ENCODE measurements around the gene EIF3I.
A peak's percentile ranks its signal among the peaks of the same experiment; 100 is the strongest.

Gene EIF3I

GRCh38 chr1:32273391-32274208, 51.4 kb downstream of the EIF3I start:
- Histone ChIP-seq H3K36me3 (ENCODE audit: control insufficient read depth, insufficient read depth, low read length) (peaks cover 5% of the 10 kb centered on the region; the same call in 1 of the 2 replicates), H3K4me1 (ENCODE audit: control insufficient read depth, insufficient read depth, low read length) (peaks cover 29% of the 10 kb centered on the region), H3K27ac (ENCODE audit: low read depth, low read length) (no peak overlapping the region), H3K9me3 (ENCODE audit: control insufficient read depth, insufficient read depth, low read depth, low read length) (no peaks in the 10 kb centered on the region), H3K4me3 (ENCODE audit: low read depth, low read length) (peak overlapping the region; percentile 43), H3K27me3 (ENCODE audit: control insufficient read depth, insufficient read depth, low read length) (no peaks in the 10 kb centered on the region; the same call in 1 of the 2 replicates), H3K9ac (ENCODE audit: low read length) (no peak overlapping the region)

DNA sequence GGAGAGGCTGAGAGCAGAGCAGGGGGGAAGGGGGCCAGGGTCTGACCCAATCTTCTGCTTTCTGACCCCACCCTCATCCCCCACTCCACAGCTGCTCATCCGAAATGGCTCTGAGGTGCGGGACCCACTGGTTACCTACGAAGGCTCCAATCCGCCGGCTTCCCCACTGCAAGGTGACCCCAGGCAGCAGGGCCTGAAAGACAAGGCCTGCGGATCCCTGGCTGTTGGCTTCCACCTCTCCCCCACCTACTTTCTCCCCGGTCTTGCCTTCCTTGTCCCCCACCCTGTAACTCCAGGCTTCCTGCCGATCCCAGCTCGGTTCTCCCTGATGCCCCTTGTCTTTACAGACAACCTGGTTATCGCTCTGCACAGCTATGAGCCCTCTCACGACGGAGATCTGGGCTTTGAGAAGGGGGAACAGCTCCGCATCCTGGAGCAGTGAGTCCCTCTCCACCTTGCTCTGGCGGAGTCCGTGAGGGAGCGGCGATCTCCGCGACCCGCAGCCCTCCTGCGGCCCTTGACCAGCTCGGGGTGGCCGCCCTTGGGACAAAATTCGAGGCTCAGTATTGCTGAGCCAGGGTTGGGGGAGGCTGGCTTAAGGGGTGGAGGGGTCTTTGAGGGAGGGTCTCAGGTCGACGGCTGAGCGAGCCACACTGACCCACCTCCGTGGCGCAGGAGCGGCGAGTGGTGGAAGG, 52.6 kb downstream of the EIF3I start:
- peak overlapping the region; percentile 18 for H3K9ac ChIP-seq (ENCODE audit: low read length)

GRCh38 chr1:32275424-32275823, 53.2 kb downstream of the EIF3I start:
- H3K4me3 ChIP-seq (ENCODE audit: low read depth, low read length), result peak overlapping the region; percentile 43

More for the DNA sequence above, 52.6 kb downstream of the EIF3I start:
- no peak overlapping the region for H3K27ac ChIP-seq (ENCODE audit: low read depth, low read length)
- no peaks in the 10 kb centered on the region for H3K9me3 ChIP-seq (ENCODE audit: control insufficient read depth, insufficient read depth, low read depth, low read length)
- H3K4me1 ChIP-seq (ENCODE audit: control insufficient read depth, insufficient read depth, low read length), result peaks cover 29% of the 10 kb centered on the region
- peaks cover 17% of the 10 kb centered on the region; the same call in 1 of the 2 replicates for H3K36me3 ChIP-seq (ENCODE audit: control insufficient read depth, insufficient read depth, low read length)
- peak overlapping the region; percentile 43 for H3K4me3 ChIP-seq (ENCODE audit: low read depth, low read length)
- H3K27me3 ChIP-seq (ENCODE audit: control insufficient read depth, insufficient read depth, low read length), result no peaks in the 10 kb centered on the region; the same call in 1 of the 2 replicates

DNA sequence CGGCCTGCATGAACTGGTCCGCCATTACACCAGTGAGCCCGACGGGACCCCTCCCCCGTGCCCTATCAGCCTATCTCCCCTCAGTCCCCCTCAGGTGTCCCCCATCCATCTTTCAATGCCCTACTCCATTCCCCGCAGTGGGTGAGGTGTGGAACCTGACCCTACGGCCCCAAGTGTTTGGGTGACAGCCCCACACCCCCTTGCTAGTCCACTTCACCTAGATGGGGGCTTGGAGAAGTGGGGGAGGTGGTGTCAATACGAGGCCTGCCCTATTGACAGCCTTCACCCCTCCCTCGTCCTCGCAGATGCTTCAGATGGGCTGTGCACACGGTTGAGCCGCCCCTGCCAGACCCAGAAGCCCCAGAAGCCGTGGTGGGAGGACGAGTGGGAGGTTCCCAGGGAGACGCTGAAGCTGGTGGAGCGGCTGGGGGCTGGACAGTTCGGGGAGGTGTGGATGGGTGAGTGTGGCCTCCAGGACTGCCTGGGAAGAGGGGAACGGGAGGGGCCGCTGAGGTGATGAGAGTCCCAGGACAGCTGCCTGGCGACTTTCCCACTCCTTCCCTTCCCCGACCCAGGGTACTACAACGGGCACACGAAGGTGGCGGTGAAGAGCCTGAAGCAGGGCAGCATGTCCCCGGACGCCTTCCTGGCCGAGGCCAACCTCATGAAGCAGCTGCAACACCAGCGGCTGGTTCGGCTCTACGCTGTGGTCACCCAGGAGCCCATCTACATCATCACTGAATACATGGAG, 54.0 kb downstream of the EIF3I start:
- H3K4me3 ChIP-seq (ENCODE audit: low read depth, low read length), result no peak overlapping the region
- no peaks in the 10 kb centered on the region; the same call in 1 of the 2 replicates for H3K27me3 ChIP-seq (ENCODE audit: control insufficient read depth, insufficient read depth, low read length)
- no peak overlapping the region for H3K9ac ChIP-seq (ENCODE audit: low read length)
- peaks cover 29% of the 10 kb centered on the region for H3K4me1 ChIP-seq (ENCODE audit: control insufficient read depth, insufficient read depth, low read length)
- no peak overlapping the region for H3K27ac ChIP-seq (ENCODE audit: low read depth, low read length)
- peaks cover 25% of the 10 kb centered on the region for H3K36me3 ChIP-seq (ENCODE audit: control insufficient read depth, insufficient read depth, low read length)
- no peaks in the 10 kb centered on the region for H3K9me3 ChIP-seq (ENCODE audit: control insufficient read depth, insufficient read depth, low read depth, low read length)

More at GRCh38 chr1:32275424-32275823, 53.2 kb downstream of the EIF3I start:
- no peaks in the 10 kb centered on the region for H3K9me3 ChIP-seq (ENCODE audit: control insufficient read depth, insufficient read depth, low read depth, low read length)
- H3K9ac ChIP-seq (ENCODE audit: low read length), result no peak overlapping the region
- H3K4me1 ChIP-seq (ENCODE audit: control insufficient read depth, insufficient read depth, low read length), result peaks cover 29% of the 10 kb centered on the region
- no peaks in the 10 kb centered on the region; the same call in 1 of the 2 replicates for H3K27me3 ChIP-seq (ENCODE audit: control insufficient read depth, insufficient read depth, low read length)
- H3K27ac ChIP-seq (ENCODE audit: low read depth, low read length), result no peak overlapping the region
- H3K36me3 ChIP-seq (ENCODE audit: control insufficient read depth, insufficient read depth, low read length), result peaks cover 20% of the 10 kb centered on the region
